ENCODE measurements around the gene DNMT1. TPM values are rescaled to one million over a fixed set of nuclear protein-coding genes. Genes with fewer than 3 reads are reported as not detected.

The DNMT1 gene
- total RNA-seq, 2 donors from 2014 or later, result 163 to 189 TPM

DNA sequence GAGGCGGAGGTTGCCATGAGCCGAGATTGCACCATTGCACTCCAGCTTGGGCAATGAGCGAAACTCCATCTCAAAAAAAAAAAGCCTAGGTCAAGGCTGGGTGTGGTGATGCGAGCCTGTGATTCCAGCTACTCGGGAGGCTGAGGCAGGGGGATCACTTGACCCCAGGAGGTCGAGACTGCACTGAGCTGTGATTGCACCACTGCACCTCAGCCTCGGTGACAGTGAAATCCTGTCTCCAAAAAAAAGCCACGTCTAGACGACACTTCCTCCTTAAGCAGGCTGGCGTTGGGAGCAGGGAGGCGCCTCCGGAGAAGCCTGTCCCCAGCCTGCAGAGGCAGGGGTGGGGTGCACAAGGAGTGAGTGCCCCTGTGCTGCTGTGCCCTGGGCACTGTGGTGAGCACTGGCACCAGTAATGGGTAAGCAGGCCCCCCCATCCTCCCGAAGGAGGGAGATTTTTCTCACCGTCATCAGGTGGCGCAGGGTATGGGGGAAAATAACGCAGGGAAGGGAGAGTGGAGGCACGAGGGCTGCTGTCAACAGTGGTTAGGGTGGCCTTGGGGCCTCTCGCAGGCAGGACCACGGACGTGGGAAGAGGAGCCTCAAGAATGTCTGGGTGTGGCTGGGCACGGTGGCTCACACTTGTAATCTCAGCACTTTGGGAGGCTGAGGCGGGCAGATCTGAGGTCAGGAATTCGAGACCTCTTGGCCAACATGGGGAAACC is 82.6 kb downstream of the DNMT1 start:
- no peak overlapping the region for H3K4me3 ChIP-seq (ENCODE audit: low read length)
- no peaks in the 10 kb centered on the region for H3K27me3 ChIP-seq (ENCODE audit: control insufficient read depth, insufficient read depth, low read length, poor library complexity, severe bottlenecking)
- TF ChIP-seq, protein P1, sequence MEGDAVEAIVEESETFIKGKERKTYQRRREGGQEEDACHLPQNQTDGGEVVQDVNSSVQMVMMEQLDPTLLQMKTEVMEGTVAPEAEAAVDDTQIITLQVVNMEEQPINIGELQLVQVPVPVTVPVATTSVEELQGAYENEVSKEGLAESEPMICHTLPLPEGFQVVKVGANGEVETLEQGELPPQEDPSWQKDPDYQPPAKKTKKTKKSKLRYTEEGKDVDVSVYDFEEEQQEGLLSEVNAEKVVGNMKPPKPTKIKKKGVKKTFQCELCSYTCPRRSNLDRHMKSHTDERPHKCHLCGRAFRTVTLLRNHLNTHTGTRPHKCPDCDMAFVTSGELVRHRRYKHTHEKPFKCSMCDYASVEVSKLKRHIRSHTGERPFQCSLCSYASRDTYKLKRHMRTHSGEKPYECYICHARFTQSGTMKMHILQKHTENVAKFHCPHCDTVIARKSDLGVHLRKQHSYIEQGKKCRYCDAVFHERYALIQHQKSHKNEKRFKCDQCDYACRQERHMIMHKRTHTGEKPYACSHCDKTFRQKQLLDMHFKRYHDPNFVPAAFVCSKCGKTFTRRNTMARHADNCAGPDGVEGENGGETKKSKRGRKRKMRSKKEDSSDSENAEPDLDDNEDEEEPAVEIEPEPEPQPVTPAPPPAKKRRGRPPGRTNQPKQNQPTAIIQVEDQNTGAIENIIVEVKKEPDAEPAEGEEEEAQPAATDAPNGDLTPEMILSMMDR (conservative IDR thresholded peaks at IDR 0.05), result no peak
- H3K27ac Mint-ChIP-seq, result peak overlapping the region; percentile 39
- no peaks in the 10 kb centered on the region for H3K9me3 Mint-ChIP-seq
- H3K9ac ChIP-seq (ENCODE audit: extremely low read depth, low read length, poor library complexity, severe bottlenecking), result no peak overlapping the region
- H3K27me3 Mint-ChIP-seq (ENCODE audit: insufficient read depth), result no peaks in the 10 kb centered on the region
- no peak overlapping the region for H3K4me3 Mint-ChIP-seq
- no peak for DNase-seq
- H3K27ac ChIP-seq (ENCODE audit: low read depth, low read length), result no peak overlapping the region
- no peaks in the 10 kb centered on the region for H3K9me3 ChIP-seq (ENCODE audit: control insufficient read depth, low read length)
- H3K36me3 Mint-ChIP-seq (ENCODE audit: low read depth), result peaks cover 50% of the 10 kb centered on the region
- 86 to 91% methylated on average over 15 to 23 of the region's 23 CpGs for WGBS, 2 experiments (ENCODE audit: insufficient coverage in 1 of 2, insufficient read length in 1 of 2)
- H3K4me1 Mint-ChIP-seq, result peaks cover 1% of the 10 kb centered on the region
- peaks cover 3% of the 10 kb centered on the region for H3K4me1 ChIP-seq (ENCODE audit: control insufficient read depth, insufficient read depth, low read length)
- peaks cover 51% of the 10 kb centered on the region for H3K36me3 ChIP-seq (ENCODE audit: control insufficient read depth, insufficient read depth, low read length)

- Histone ChIP-seq H3K27me3 (ENCODE audit: control insufficient read depth, insufficient read depth, low read length, poor library complexity, severe bottlenecking) (no peaks in the 10 kb centered on the region), H3K27ac (ENCODE audit: low read depth, low read length) (no peak within 1 kb of the TSS), H3K4me3 (ENCODE audit: low read length) (no peak within 1 kb of the TSS), H3K9me3 (ENCODE audit: control insufficient read depth, low read length) (no peaks in the 10 kb centered on the region), H3K36me3 (ENCODE audit: control insufficient read depth, insufficient read depth, low read length) (peaks cover 46% of the 10 kb centered on the region), H3K9ac (ENCODE audit: extremely low read depth, low read length, poor library complexity, severe bottlenecking) (no peak within 1 kb of the TSS), H3K4me1 (ENCODE audit: control insufficient read depth, insufficient read depth, low read length) (peaks cover 3% of the 10 kb centered on the region)
- H3K36me3 Mint-ChIP-seq (ENCODE audit: low read depth), result peaks cover 56% of the 10 kb centered on the region
- no peaks in the 10 kb centered on the region for H3K27me3 Mint-ChIP-seq (ENCODE audit: insufficient read depth)
- 91 to 94% methylated on average over 5 to 8 of the region's 8 CpGs for WGBS, 2 experiments (ENCODE audit: insufficient coverage in 1 of 2, insufficient read length in 1 of 2)
- no peaks in the 10 kb centered on the region for H3K9me3 Mint-ChIP-seq
- no peak for DNase-seq
- H3K4me3 Mint-ChIP-seq, result no peak within 1 kb of the TSS
- H3K4me1 Mint-ChIP-seq, result peaks cover 7% of the 10 kb centered on the region
- H3K27ac Mint-ChIP-seq, result peak within 1 kb of the TSS; percentile 39
- TF ChIP-seq, protein P1 (conservative IDR thresholded peaks at IDR 0.05), result no peak
Measured at GRCh38 chr19:10111405-10111811, 83.3 kb downstream of the DNMT1 start, which contains the start of gene P2RY11. Gene P2RY11, plus strand, starts transcription at chr19:10111693. Its CDS starts 29 bp downstream, at chr19:10111722.

DNA sequence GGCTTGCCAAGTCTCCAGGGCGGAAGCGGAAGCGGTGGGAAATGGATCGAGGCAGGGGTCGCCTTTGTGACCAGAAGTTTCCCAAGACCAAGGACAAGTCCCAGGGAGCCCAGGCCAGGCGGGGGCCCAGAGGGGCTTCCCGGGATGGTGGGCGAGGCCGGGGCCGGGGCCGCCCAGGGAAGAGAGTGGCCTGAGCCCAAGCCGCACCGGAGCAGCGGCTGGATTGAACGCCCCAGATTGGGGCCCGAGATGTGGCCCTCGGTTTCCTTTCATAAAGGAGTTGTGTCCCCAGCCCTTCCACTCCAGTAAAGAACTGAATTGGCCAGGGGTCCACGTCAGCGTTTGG is 83.8 kb downstream of the DNMT1 start:
- Histone ChIP-seq H3K9me3 (ENCODE audit: control insufficient read depth, low read length) (no peaks in the 10 kb centered on the region), H3K27ac (ENCODE audit: low read depth, low read length) (no peak overlapping the region), H3K4me1 (ENCODE audit: control insufficient read depth, insufficient read depth, low read length) (peaks cover 3% of the 10 kb centered on the region), H3K27me3 (ENCODE audit: control insufficient read depth, insufficient read depth, low read length, poor library complexity, severe bottlenecking) (no peaks in the 10 kb centered on the region), H3K4me3 (ENCODE audit: low read length) (no peak overlapping the region), H3K36me3 (ENCODE audit: control insufficient read depth, insufficient read depth, low read length) (peaks cover 44% of the 10 kb centered on the region), H3K9ac (ENCODE audit: extremely low read depth, low read length, poor library complexity, severe bottlenecking) (no peak overlapping the region)
- Mint-ChIP-seq H3K36me3 (ENCODE audit: low read depth) (peaks cover 51% of the 10 kb centered on the region), H3K9me3 (no peaks in the 10 kb centered on the region), H3K27me3 (ENCODE audit: insufficient read depth) (no peaks in the 10 kb centered on the region), H3K4me1 (peaks cover 7% of the 10 kb centered on the region), H3K4me3 (no peak overlapping the region), H3K27ac (no peak overlapping the region)
- TF ChIP-seq, protein P1 (conservative IDR thresholded peaks at IDR 0.05), result no peak
- no peak for DNase-seq
- WGBS, 2 experiments (ENCODE audit: insufficient coverage in 1 of 2, insufficient read length in 1 of 2), result 95 to 99% methylated on average over 17 to 19 of the region's 19 CpGs
